ENCODE results near the gene OPRM1.
A peak's percentile ranks its signal among the peaks of the same experiment; 100 is the strongest.

- no peak for TF ChIP-seq POLR2A (IDR thresholded peaks at IDR 0.05; ENCODE audit: control extremely low read depth in 1 of 2, low read depth in 2 of 2, low read length in 2 of 2)
- no peak for TF ChIP-seq CBX5 (IDR thresholded peaks at IDR 0.05; ENCODE audit: low read depth, low read length)
- TF ChIP-seq, protein P1, sequence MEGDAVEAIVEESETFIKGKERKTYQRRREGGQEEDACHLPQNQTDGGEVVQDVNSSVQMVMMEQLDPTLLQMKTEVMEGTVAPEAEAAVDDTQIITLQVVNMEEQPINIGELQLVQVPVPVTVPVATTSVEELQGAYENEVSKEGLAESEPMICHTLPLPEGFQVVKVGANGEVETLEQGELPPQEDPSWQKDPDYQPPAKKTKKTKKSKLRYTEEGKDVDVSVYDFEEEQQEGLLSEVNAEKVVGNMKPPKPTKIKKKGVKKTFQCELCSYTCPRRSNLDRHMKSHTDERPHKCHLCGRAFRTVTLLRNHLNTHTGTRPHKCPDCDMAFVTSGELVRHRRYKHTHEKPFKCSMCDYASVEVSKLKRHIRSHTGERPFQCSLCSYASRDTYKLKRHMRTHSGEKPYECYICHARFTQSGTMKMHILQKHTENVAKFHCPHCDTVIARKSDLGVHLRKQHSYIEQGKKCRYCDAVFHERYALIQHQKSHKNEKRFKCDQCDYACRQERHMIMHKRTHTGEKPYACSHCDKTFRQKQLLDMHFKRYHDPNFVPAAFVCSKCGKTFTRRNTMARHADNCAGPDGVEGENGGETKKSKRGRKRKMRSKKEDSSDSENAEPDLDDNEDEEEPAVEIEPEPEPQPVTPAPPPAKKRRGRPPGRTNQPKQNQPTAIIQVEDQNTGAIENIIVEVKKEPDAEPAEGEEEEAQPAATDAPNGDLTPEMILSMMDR (IDR thresholded peaks at IDR 0.05; ENCODE audit: control extremely low read depth in 1 of 3, insufficient read depth in 1 of 3, low read depth in 1 of 3, low read length in 3 of 3), result peak; percentile 75 to 94 (median 77)
- no peak for TF ChIP-seq YY1 (IDR thresholded peaks at IDR 0.05; ENCODE audit: low read depth, low read length)
- no peak for TF ChIP-seq TAF1 (IDR thresholded peaks at IDR 0.05; ENCODE audit: low read depth, low read length)
Measured at GRCh38 chr6:154156135-154156896, 117.3 kb downstream of the OPRM1 start.

Measured in H1 (cell line).